Neural cell (in vitro differentiated cells): ENCODE measurements around the gene PPL. TPM values are rescaled to one million over a fixed set of nuclear protein-coding genes. Genes with fewer than 3 reads are reported as not detected.

ENCODE experiments used
- H2AFZ ChIP-seq: fragments of 200-600, 300-800 bp; sonication (generic), shearing (Covaris generic); 2 replicates; pipeline ENCODE4 v1.6.0; 2014; ENCODE audit warnings: low read depth, mild to moderate bottlenecking, antibody characterized with exemption, low read length, moderate library complexity
- H3F3A ChIP-seq: fragments of 200-600 bp; shearing (Covaris generic); 2 replicates; pipeline ENCODE4 v1.6.1; 2016; ENCODE audit warnings: mild to moderate bottlenecking, moderate library complexity, mixed read lengths, antibody characterized with exemption, low read length; ENCODE audit not compliant: insufficient read depth, poor library complexity, severe bottlenecking
- H3K27ac ChIP-seq: fragments of 200-600, 300-800 bp; sonication (generic), shearing (Covaris generic); 2 replicates; pipeline ENCODE4 v1.5.1; 2014; ENCODE audit warnings: mild to moderate bottlenecking, low read length, moderate library complexity
- H3K27me3 ChIP-seq: fragments of 300-800, 200-600 bp; sonication (generic), shearing (Covaris generic); 2 replicates; pipeline ENCODE4 v1.6.0; 2014; ENCODE audit warnings: mild to moderate bottlenecking, low read depth, low read length, moderate library complexity; ENCODE audit not compliant: insufficient read depth
- H3K36me3 ChIP-seq: fragments of 300-800, 200-600 bp; sonication (generic), shearing (Covaris generic); 2 replicates; pipeline ENCODE4 v1.5.1; 2014; ENCODE audit warnings: mild to moderate bottlenecking, antibody characterized with exemption, low read length, moderate library complexity; ENCODE audit not compliant: insufficient read depth
- H3K4me2 ChIP-seq: fragments of 300-800, 200-600 bp; sonication (generic), shearing (Covaris generic); 2 replicates; pipeline ENCODE4 v1.6.0; 2014; ENCODE audit warnings: mild to moderate bottlenecking, low read length
- H3K4me3 ChIP-seq: fragments of 300-800, 200-600 bp; sonication (generic), shearing (Covaris generic); 2 replicates; pipeline ENCODE4 v1.5.1; 2014; ENCODE audit warnings: mild to moderate bottlenecking, low read length, moderate library complexity
- H3K79me2 ChIP-seq: fragments of 200-600 bp; shearing (Covaris generic); replicated peaks from 2 replicates; pipeline ENCODE4 v1.6.0; 2014; ENCODE audit warnings: mild to moderate bottlenecking, low read length, moderate library complexity; ENCODE audit not compliant: insufficient read depth
- H3K9ac ChIP-seq: fragments of 300-800, 200-600 bp; sonication (generic), shearing (Covaris generic); 2 replicates; pipeline ENCODE4 v1.6.1; 2016; ENCODE audit warnings: mild to moderate bottlenecking, low read length, mixed read lengths
- H3K9me2 ChIP-seq: fragments of 200-600 bp; shearing (Covaris generic); 2 replicates; pipeline ENCODE4 v1.6.1; 2016; ENCODE audit warnings: mild to moderate bottlenecking, low read length, mixed read lengths; ENCODE audit not compliant: insufficient read depth
- H3K9me3 ChIP-seq: fragments of 200-600, 300-800 bp; sonication (generic), shearing (Covaris generic); 2 replicates; pipeline ENCODE4 v1.6.1; 2016; ENCODE audit warnings: mild to moderate bottlenecking, mixed run types, low read length, moderate library complexity, mixed read lengths
- H4K20me1 ChIP-seq: fragments of 200-600 bp; shearing (Covaris generic); 2 replicates; pipeline ENCODE4 v1.6.1; 2016; ENCODE audit warnings: mild to moderate bottlenecking, mixed run types; ENCODE audit not compliant: insufficient read depth
- CTCF ChIP-seq: fragments of 450-650 bp; IDR thresholded peaks from 2 replicates; pipeline ENCODE4 v1.5.1; 2014; ENCODE audit warnings: antibody characterized with exemption, mild to moderate bottlenecking, moderate library complexity; ENCODE audit not compliant: poor library complexity, severe bottlenecking
- EP300 ChIP-seq: fragments of 450-650 bp; conservative IDR thresholded peaks from 2 replicates; pipeline ENCODE4 v1.6.1; 2014; ENCODE audit warnings: antibody characterized with exemption, mild to moderate bottlenecking, moderate library complexity; ENCODE audit not compliant: poor library complexity, severe bottlenecking
- EZH2 ChIP-seq: fragments of 200-600, 300-800 bp; shearing (Covaris generic), sonication (generic); IDR thresholded peaks from 2 replicates; pipeline ENCODE4 v1.6.1; 2014; ENCODE audit warnings: antibody characterized with exemption, low read length, borderline replicate concordance, mild to moderate bottlenecking; ENCODE audit not compliant: insufficient read depth, poor library complexity, severe bottlenecking
- MXI1 ChIP-seq: fragments of 450-650 bp; conservative IDR thresholded peaks from 2 replicates; pipeline ENCODE4 v1.6.1; 2014; ENCODE audit warnings: antibody characterized with exemption, mild to moderate bottlenecking; ENCODE audit not compliant: poor library complexity, severe bottlenecking
- POLR2AphosphoS5 ChIP-seq: IDR thresholded peaks from 2 replicates; pipeline ENCODE4 v1.6.1; 2012
- RAD21 ChIP-seq: fragments of 450-650 bp; conservative IDR thresholded peaks from 2 replicates; pipeline ENCODE4 v1.6.1; 2014; ENCODE audit warnings: antibody characterized with exemption, mild to moderate bottlenecking, moderate library complexity
- REST ChIP-seq: IDR thresholded peaks from 2 replicates; pipeline ENCODE4 v1.6.1; 2012; ENCODE audit warnings: borderline replicate concordance
- SMC3 ChIP-seq: fragments of 450-650 bp; conservative IDR thresholded peaks from 2 replicates; pipeline ENCODE4 v1.6.1; 2014; ENCODE audit warnings: antibody characterized with exemption, mild to moderate bottlenecking, moderate library complexity; ENCODE audit not compliant: poor library complexity
- TAF1 ChIP-seq: IDR thresholded peaks from 2 replicates; pipeline ENCODE4 v1.6.1; 2012; ENCODE audit warnings: low read depth
- polyA plus RNA-seq: library from polyadenylated mRNA; depleted of rRNA; stranded (reverse); fragments of >200 nt; gene quantifications from 2 replicates; pipeline ENCODE4 v1.2.3, GENCODE V29; 2014

The PPL gene
- polyA plus RNA-seq, 1 donor from 2014 or later = 0.81 TPM

- Histone ChIP-seq H3K4me2 (no peak overlapping the region), H3F3A (no peaks in the 10 kb centered on the region), H3K9ac (no peak overlapping the region), H3K4me3 (no peak overlapping the region), H3K79me2 (peaks cover 27% of the 10 kb centered on the region), H3K9me2 (no peaks in the 10 kb centered on the region), H3K27me3 (no peaks in the 10 kb centered on the region), H4K20me1 (no peaks in the 10 kb centered on the region), H3K27ac (no peak overlapping the region), H2AFZ (no peak overlapping the region), H3K9me3 (no peaks in the 10 kb centered on the region), H3K36me3 (peaks cover 7% of the 10 kb centered on the region)
- no peak for TF ChIP-seq CTCF
- no peak for TF ChIP-seq POLR2AphosphoS5
- TF ChIP-seq EZH2 = no peak
- TF ChIP-seq MXI1 = no peak
- TF ChIP-seq SMC3 = no peak
- no peak for TF ChIP-seq REST
- TF ChIP-seq EP300 = no peak
Measured at GRCh38 chr16:4864728-4865127, 72.2 kb downstream of the PPL start.

- Histone ChIP-seq H3F3A (no peaks in the 10 kb centered on the region), H3K4me2 (no peak overlapping the region), H3K9me2 (no peaks in the 10 kb centered on the region), H2AFZ (no peak overlapping the region), H3K9me3 (no peaks in the 10 kb centered on the region), H4K20me1 (no peaks in the 10 kb centered on the region), H3K36me3 (peaks cover 12% of the 10 kb centered on the region), H3K9ac (no peak overlapping the region), H3K79me2 (peaks cover 25% of the 10 kb centered on the region), H3K4me3 (no peak overlapping the region), H3K27me3 (no peaks in the 10 kb centered on the region), H3K27ac (no peak overlapping the region)
- TF ChIP-seq POLR2AphosphoS5 (no peak), SMC3 (no peak), CTCF (no peak), RAD21 (no peak), MXI1 (no peak), REST (no peak), TAF1 (no peak)
Measured at GRCh38 chr16:4862639-4863038, 74.3 kb downstream of the PPL start.
